GM23338 (cell line): Measurements from ENCODE around the gene DNAL4. TPM values are rescaled to one million over a fixed set of nuclear protein-coding genes. Genes with fewer than 3 reads are reported as not detected.

ENCODE experiments used
- ATAC-seq: fragments of 200-7000 bp; cut with Tn5 transposase; 3 replicates; pipeline ENCODE4 v1.9.1; 2020
- DNase-seq: peaks from one replicate; pipeline ENCODE4 v3.0.0-alpha.2; 2015; ENCODE audit warnings: low spot score
- H2AFZ ChIP-seq: fragments of 200-600 bp; sonication (generic); 2 replicates; pipeline ENCODE4 v1.8.0; 2016; ENCODE audit warnings: antibody characterized with exemption, mild to moderate bottlenecking, moderate library complexity
- H3F3A ChIP-seq: fragments of 200-600 bp; sonication (generic); replicated peaks from 2 replicates; pipeline ENCODE4 v1.8.0; 2017; ENCODE audit warnings: antibody characterized with exemption, mixed run types, low read depth
- H3K27ac ChIP-seq: fragments of 200-600 bp; sonication (generic); 2 replicates; pipeline ENCODE4 v1.6.1; 2016; ENCODE audit warnings: low read depth
- H3K27me3 ChIP-seq: fragments of 200-600 bp; sonication (generic); 2 replicates; pipeline ENCODE4 v1.8.0; 2016; ENCODE audit warnings: mild to moderate bottlenecking, mixed run types, moderate library complexity; ENCODE audit not compliant: insufficient read depth
- H3K36me3 ChIP-seq: fragments of 200-600 bp; sonication (generic); 2 replicates; pipeline ENCODE4 v1.8.0; 2016; ENCODE audit warnings: mild to moderate bottlenecking; ENCODE audit not compliant: insufficient read depth
- H3K4me1 ChIP-seq: fragments of 200-600 bp; sonication (generic); 2 replicates; pipeline ENCODE4 v1.8.0; 2016; ENCODE audit warnings: mild to moderate bottlenecking, moderate library complexity; ENCODE audit not compliant: insufficient read depth
- H3K4me2 ChIP-seq: fragments of 200-600 bp; sonication (generic); 2 replicates; pipeline ENCODE4 v1.7.1; 2017; ENCODE audit warnings: mixed run types
- H3K4me3 ChIP-seq: fragments of 200-600 bp; sonication (generic); 2 replicates; pipeline ENCODE4 v1.6.1; 2016; ENCODE audit warnings: mixed run types
- H3K79me2 ChIP-seq: fragments of 200-600 bp; sonication (generic); replicated peaks from 2 replicates; pipeline ENCODE4 v1.8.0; 2017; ENCODE audit warnings: mild to moderate bottlenecking; ENCODE audit not compliant: insufficient read depth
- H3K9me2 ChIP-seq: fragments of 200-600 bp; sonication (generic); 2 replicates; pipeline ENCODE4 v1.8.0; 2017; ENCODE audit not compliant: insufficient read depth
- H4K20me1 ChIP-seq: fragments of 200-600 bp; sonication (generic); replicated peaks from 2 replicates; pipeline ENCODE4 v1.8.0; 2017; ENCODE audit warnings: mild to moderate bottlenecking; ENCODE audit not compliant: insufficient read depth
- H3K27ac Mint-ChIP-seq: 2 replicates; pipeline ENCODE4 v1.8.0; 2020; ENCODE audit warnings: inconsistent platforms, mild to moderate bottlenecking, moderate library complexity, mixed read lengths
- H3K27me3 Mint-ChIP-seq: 3 replicates; pipeline ENCODE4 v1.8.0; 2022; ENCODE audit warnings: low read depth, mild to moderate bottlenecking, moderate library complexity, mixed read lengths, inconsistent platforms; ENCODE audit not compliant: insufficient read depth, poor library complexity
- H3K36me3 Mint-ChIP-seq: 3 replicates; pipeline ENCODE4 v1.8.0; 2021; ENCODE audit warnings: low read depth, mild to moderate bottlenecking, inconsistent platforms, moderate library complexity, mixed read lengths
- H3K4me1 Mint-ChIP-seq: 3 replicates; pipeline ENCODE4 v1.8.0; 2020; ENCODE audit warnings: mild to moderate bottlenecking, inconsistent platforms, mixed read lengths
- H3K4me3 Mint-ChIP-seq: 3 replicates; pipeline ENCODE4 v1.8.0; 2021; ENCODE audit warnings: moderate library complexity, mild to moderate bottlenecking, inconsistent platforms, mixed read lengths
- H3K9me3 Mint-ChIP-seq: 3 replicates; pipeline ENCODE4 v1.8.0; 2020; ENCODE audit warnings: moderate library complexity, mild to moderate bottlenecking, inconsistent platforms, mixed read lengths
- CREB1 ChIP-seq: fragments of 250-450 bp; sonication (Bioruptor Pico); IDR thresholded peaks from 2 replicates; pipeline ENCODE4 v1.5.0; 2020; ENCODE audit warnings: low read depth, mild to moderate bottlenecking, moderate library complexity
- EZH2 ChIP-seq: fragments of 200-600 bp; sonication (generic); IDR thresholded peaks from one replicate; pipeline ENCODE4 v1.8.0; 2017; ENCODE audit warnings: antibody characterized with exemption, mild to moderate bottlenecking, low read depth; ENCODE audit not compliant: unreplicated experiment
- EZH2phosphoT487 ChIP-seq: fragments of 200-600 bp; sonication (generic); IDR thresholded peaks from one replicate; pipeline ENCODE4 v1.8.1; 2018; ENCODE audit warnings: antibody characterized with exemption; ENCODE audit not compliant: unreplicated experiment
- JUNB ChIP-seq: IDR thresholded peaks from one replicate; pipeline ENCODE4 v1.6.1; 2016; ENCODE audit warnings: antibody characterized with exemption; ENCODE audit not compliant: unreplicated experiment
- NANOG ChIP-seq: IDR thresholded peaks from 2 replicates; pipeline ENCODE4 v1.6.1; 2016; ENCODE audit warnings: antibody characterized with exemption, borderline replicate concordance
- POLR2AphosphoS5 ChIP-seq: IDR thresholded peaks from 2 replicates; pipeline ENCODE4 v1.6.1; 2016; ENCODE audit warnings: antibody characterized with exemption, low read depth
- REST ChIP-seq: IDR thresholded peaks from one replicate; pipeline ENCODE4 v1.6.1; 2018; ENCODE audit warnings: antibody characterized with exemption; ENCODE audit not compliant: unreplicated experiment
- STAT1 ChIP-seq: IDR thresholded peaks from one replicate; pipeline ENCODE4 v1.6.1; 2016; ENCODE audit warnings: antibody characterized with exemption; ENCODE audit not compliant: unreplicated experiment
- ZNF114 ChIP-seq: fragments of 250-450 bp; sonication (Bioruptor Pico); IDR thresholded peaks from 2 replicates; pipeline ENCODE4 v1.5.0; 2020; ENCODE audit warnings: mild to moderate bottlenecking, moderate library complexity
- ZNF331 ChIP-seq: fragments of 250-450 bp; sonication (Bioruptor Pico); IDR thresholded peaks from 2 replicates; pipeline ENCODE4 v1.5.0; 2020; ENCODE audit warnings: low read depth, mild to moderate bottlenecking, moderate library complexity
- polyA plus RNA-seq: library from polyadenylated mRNA; unstranded; fragments of >200 nt; fragmentation: Nextera tagmentation; extraction: Ambion mirVana; gene quantifications from 2 replicates; pipeline ENCODE4 v1.2.1, GENCODE V29; 2016
- total RNA-seq: library from RNA; depleted of rRNA; stranded (reverse); fragments of >200 nt; shearing (Covaris generic); gene quantifications from 2 replicates; pipeline ENCODE4 v1.2.3, GENCODE V29; 2014
- TF ChIP-seq, protein P1 (sequence below): IDR thresholded peaks from 2 replicates; pipeline ENCODE4 v1.6.1; 2016; ENCODE audit warnings: antibody characterized with exemption
- TF ChIP-seq, protein P2 (sequence below), 2 experiments: fragments of 200-600 bp in 1 of 2; sonication (generic) in 1 of 2; conservative IDR thresholded peaks; 2 replicates each; pipeline versions ENCODE4 v1.5.1 to v1.6.1; 2016 to 2017; ENCODE audit warnings: antibody characterized with exemption in 2 of 2, low read depth in 2 of 2, mild to moderate bottlenecking in 2 of 2, moderate library complexity in 1 of 2
- TF ChIP-seq, protein P3 (sequence below): fragments of 250-450 bp; sonication (Bioruptor Pico); IDR thresholded peaks from 2 replicates; pipeline ENCODE4 v1.5.0; 2020; ENCODE audit warnings: mild to moderate bottlenecking, moderate library complexity

Gene DNAL4
- total and polyA plus RNA-seq, 2 experiments from 2014 or later: 9.3 to 10.0 TPM

DNA sequence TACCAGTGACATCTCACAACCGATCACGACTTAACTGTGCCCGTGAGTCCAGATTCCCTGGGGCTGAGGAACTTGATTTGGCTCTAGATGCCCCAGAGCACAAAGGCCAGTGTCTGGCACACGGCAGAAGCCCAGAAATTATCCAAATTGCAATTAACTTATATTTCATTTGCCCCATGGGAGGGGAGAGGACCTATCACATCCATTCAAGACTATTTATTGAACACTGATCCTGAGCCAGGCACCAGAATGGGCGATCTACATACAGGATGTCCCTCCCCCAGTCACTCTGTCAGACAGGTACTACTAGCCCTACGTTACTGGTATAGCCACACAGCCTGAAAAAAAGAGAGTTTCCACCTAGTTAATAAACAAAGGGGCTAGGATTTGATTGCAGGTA lies 5.1 kb downstream of the DNAL4 start:
- Histone ChIP-seq H3F3A (no peaks in the 10 kb centered on the region; the same call in 1 of the 2 replicates), H2AFZ (no peak overlapping the region), H3K4me3 (no peak overlapping the region), H3K79me2 (no peaks in the 10 kb centered on the region), H3K27me3 (no peaks in the 10 kb centered on the region), H3K4me2 (no peak overlapping the region), H3K9me2 (no peaks in the 10 kb centered on the region), H4K20me1 (no peaks in the 10 kb centered on the region; the same call in 1 of the 2 replicates), H3K27ac (no peak overlapping the region), H3K36me3 (no peaks in the 10 kb centered on the region), H3K4me1 (peaks cover 7% of the 10 kb centered on the region; the same call in 1 of the 2 replicates)
- H3K27ac Mint-ChIP-seq: no peak overlapping the region
- TF ChIP-seq, protein P1, sequence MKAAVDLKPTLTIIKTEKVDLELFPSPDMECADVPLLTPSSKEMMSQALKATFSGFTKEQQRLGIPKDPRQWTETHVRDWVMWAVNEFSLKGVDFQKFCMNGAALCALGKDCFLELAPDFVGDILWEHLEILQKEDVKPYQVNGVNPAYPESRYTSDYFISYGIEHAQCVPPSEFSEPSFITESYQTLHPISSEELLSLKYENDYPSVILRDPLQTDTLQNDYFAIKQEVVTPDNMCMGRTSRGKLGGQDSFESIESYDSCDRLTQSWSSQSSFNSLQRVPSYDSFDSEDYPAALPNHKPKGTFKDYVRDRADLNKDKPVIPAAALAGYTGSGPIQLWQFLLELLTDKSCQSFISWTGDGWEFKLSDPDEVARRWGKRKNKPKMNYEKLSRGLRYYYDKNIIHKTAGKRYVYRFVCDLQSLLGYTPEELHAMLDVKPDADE: no peak
- TF ChIP-seq EZH2phosphoT487: no peak
- no peak for TF ChIP-seq EZH2
- TF ChIP-seq, protein P2, sequence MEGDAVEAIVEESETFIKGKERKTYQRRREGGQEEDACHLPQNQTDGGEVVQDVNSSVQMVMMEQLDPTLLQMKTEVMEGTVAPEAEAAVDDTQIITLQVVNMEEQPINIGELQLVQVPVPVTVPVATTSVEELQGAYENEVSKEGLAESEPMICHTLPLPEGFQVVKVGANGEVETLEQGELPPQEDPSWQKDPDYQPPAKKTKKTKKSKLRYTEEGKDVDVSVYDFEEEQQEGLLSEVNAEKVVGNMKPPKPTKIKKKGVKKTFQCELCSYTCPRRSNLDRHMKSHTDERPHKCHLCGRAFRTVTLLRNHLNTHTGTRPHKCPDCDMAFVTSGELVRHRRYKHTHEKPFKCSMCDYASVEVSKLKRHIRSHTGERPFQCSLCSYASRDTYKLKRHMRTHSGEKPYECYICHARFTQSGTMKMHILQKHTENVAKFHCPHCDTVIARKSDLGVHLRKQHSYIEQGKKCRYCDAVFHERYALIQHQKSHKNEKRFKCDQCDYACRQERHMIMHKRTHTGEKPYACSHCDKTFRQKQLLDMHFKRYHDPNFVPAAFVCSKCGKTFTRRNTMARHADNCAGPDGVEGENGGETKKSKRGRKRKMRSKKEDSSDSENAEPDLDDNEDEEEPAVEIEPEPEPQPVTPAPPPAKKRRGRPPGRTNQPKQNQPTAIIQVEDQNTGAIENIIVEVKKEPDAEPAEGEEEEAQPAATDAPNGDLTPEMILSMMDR (conservative IDR thresholded peaks at IDR 0.05; ENCODE audit: low read depth in 2 of 2): no peak
- TF ChIP-seq, protein P3, sequence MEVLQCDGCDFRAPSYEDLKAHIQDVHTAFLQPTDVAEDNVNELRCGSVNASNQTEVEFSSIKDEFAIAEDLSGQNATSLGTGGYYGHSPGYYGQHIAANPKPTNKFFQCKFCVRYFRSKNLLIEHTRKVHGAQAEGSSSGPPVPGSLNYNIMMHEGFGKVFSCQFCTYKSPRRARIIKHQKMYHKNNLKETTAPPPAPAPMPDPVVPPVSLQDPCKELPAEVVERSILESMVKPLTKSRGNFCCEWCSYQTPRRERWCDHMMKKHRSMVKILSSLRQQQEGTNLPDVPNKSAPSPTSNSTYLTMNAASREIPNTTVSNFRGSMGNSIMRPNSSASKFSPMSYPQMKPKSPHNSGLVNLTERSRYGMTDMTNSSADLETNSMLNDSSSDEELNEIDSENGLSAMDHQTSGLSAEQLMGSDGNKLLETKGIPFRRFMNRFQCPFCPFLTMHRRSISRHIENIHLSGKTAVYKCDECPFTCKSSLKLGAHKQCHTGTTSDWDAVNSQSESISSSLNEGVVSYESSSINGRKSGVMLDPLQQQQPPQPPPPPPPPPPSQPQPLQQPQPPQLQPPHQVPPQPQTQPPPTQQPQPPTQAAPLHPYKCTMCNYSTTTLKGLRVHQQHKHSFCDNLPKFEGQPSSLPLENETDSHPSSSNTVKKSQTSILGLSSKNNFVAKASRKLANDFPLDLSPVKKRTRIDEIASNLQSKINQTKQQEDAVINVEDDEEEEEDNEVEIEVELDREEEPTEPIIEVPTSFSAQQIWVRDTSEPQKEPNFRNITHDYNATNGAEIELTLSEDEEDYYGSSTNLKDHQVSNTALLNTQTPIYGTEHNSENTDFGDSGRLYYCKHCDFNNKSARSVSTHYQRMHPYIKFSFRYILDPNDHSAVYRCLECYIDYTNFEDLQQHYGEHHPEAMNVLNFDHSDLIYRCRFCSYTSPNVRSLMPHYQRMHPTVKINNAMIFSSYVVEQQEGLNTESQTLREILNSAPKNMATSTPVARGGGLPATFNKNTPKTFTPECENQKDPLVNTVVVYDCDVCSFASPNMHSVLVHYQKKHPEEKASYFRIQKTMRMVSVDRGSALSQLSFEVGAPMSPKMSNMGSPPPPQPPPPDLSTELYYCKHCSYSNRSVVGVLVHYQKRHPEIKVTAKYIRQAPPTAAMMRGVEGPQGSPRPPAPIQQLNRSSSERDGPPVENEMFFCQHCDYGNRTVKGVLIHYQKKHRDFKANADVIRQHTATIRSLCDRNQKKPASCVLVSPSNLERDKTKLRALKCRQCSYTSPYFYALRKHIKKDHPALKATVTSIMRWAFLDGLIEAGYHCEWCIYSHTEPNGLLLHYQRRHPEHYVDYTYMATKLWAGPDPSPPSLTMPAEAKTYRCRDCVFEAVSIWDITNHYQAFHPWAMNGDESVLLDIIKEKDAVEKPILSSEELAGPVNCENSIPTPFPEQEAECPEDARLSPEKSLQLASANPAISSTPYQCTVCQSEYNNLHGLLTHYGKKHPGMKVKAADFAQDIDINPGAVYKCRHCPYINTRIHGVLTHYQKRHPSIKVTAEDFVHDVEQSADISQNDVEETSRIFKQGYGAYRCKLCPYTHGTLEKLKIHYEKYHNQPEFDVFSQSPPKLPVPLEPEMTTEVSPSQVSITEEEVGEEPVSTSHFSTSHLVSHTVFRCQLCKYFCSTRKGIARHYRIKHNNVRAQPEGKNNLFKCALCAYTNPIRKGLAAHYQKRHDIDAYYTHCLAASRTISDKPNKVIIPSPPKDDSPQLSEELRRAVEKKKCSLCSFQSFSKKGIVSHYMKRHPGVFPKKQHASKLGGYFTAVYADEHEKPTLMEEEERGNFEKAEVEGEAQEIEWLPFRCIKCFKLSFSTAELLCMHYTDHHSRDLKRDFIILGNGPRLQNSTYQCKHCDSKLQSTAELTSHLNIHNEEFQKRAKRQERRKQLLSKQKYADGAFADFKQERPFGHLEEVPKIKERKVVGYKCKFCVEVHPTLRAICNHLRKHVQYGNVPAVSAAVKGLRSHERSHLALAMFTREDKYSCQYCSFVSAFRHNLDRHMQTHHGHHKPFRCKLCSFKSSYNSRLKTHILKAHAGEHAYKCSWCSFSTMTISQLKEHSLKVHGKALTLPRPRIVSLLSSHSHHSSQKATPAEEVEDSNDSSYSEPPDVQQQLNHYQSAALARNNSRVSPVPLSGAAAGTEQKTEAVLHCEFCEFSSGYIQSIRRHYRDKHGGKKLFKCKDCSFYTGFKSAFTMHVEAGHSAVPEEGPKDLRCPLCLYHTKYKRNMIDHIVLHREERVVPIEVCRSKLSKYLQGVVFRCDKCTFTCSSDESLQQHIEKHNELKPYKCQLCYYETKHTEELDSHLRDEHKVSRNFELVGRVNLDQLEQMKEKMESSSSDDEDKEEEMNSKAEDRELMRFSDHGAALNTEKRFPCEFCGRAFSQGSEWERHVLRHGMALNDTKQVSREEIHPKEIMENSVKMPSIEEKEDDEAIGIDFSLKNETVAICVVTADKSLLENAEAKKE (CRISPR knock-in tag): no peak
- no peak for TF ChIP-seq STAT1
- TF ChIP-seq CREB1 (CRISPR knock-in tag): no peak
- TF ChIP-seq NANOG: no peak
- no peak for TF ChIP-seq ZNF331 (CRISPR knock-in tag)
- TF ChIP-seq ZNF114 (CRISPR knock-in tag): no peak
- no peak for TF ChIP-seq REST
- TF ChIP-seq JUNB: no peak
- TF ChIP-seq POLR2AphosphoS5: no peak
- ATAC-seq (no peak), DNase-seq (no peak)
- peaks cover 4% of the 10 kb centered on the region for H3K4me1 Mint-ChIP-seq
- H3K9me3 Mint-ChIP-seq: no peaks in the 10 kb centered on the region
- no peak overlapping the region for H3K4me3 Mint-ChIP-seq
- H3K36me3 Mint-ChIP-seq: no peaks in the 10 kb centered on the region; the same call in 2 of the 3 replicates
- peaks cover 1% of the 10 kb centered on the region for H3K27me3 Mint-ChIP-seq
